Hepatocyte (in vitro differentiated cells): ENCODE data around the gene MTAP.

Experiments used
- CTCF ChIP-seq: fragments of 200-600 bp; sonication (generic); IDR thresholded peaks from 2 replicates; pipeline ENCODE4 v1.5.1; 2016; ENCODE audit warnings: antibody characterized with exemption, mild to moderate bottlenecking; ENCODE audit not compliant: poor library complexity
- EZH2 ChIP-seq: fragments of 200-600 bp; sonication (generic); IDR thresholded peaks from 2 replicates; pipeline ENCODE4 v1.6.1; 2016; ENCODE audit warnings: antibody characterized with exemption, mild to moderate bottlenecking, borderline replicate concordance
- EZH2phosphoT487 ChIP-seq: fragments of 200-600 bp; sonication (generic); IDR thresholded peaks from one replicate; pipeline ENCODE4 v1.6.1; 2018; ENCODE audit warnings: antibody characterized with exemption, mild to moderate bottlenecking, low read depth, moderate library complexity; ENCODE audit not compliant: unreplicated experiment, severe bottlenecking

- TF ChIP-seq CTCF (no peak), EZH2 (no peak), EZH2phosphoT487 (no peak)
These were observed 37.6 kb upstream of the MTAP start for GRCh38 chr9:21764846-21765245.
